ENCODE results near the gene PAH.

The PAH gene

GRCh38 chr12:102865821-102866615 is 51.0 kb downstream of the PAH start:
- Histone ChIP-seq H3K4me3 (no peak overlapping the region), H3K27ac (no peak overlapping the region)
- DNase-seq (ENCODE audit: low spot score): no peak
- no peak for TF ChIP-seq CTCF (IDR thresholded peaks at IDR 0.05)

- H3K4me3 ChIP-seq: no peak overlapping the region
- no peak for DNase-seq (ENCODE audit: low spot score)
- no peak overlapping the region for H3K27ac ChIP-seq
- no peak for TF ChIP-seq CTCF (IDR thresholded peaks at IDR 0.05)
These were observed 54.6 kb downstream of the PAH start for GRCh38 chr12:102862486-102862885.

GRCh38 chr12:102851246-102851645 is 65.8 kb downstream of the PAH start:
- DNase-seq (ENCODE audit: low spot score): no peak
- no peak overlapping the region for H3K4me3 ChIP-seq
- TF ChIP-seq CTCF (IDR thresholded peaks at IDR 0.05): no peak
- H3K27ac ChIP-seq: no peak overlapping the region

- no peak overlapping the region for H3K4me3 ChIP-seq
- no peak for DNase-seq (ENCODE audit: low spot score)
- H3K27ac ChIP-seq: no peak overlapping the region
- no peak for TF ChIP-seq CTCF (IDR thresholded peaks at IDR 0.05)
These were observed 67.2 kb downstream of the PAH start for GRCh38 chr12:102849722-102850447.

- no peak for TF ChIP-seq CTCF (IDR thresholded peaks at IDR 0.05)
These were observed 68.2 kb downstream of the PAH start for GRCh38 chr12:102848832-102849231.

GRCh38 chr12:102847131-102847530 is 69.9 kb downstream of the PAH start:
- no peak for TF ChIP-seq CTCF (IDR thresholded peaks at IDR 0.05)
- DNase-seq (ENCODE audit: low spot score): no peak
- Histone ChIP-seq H3K27ac (no peak overlapping the region), H3K4me3 (no peak overlapping the region)

More at GRCh38 chr12:102848832-102849231, 68.2 kb downstream of the PAH start:
- H3K27ac ChIP-seq: no peak overlapping the region
- no peak for DNase-seq (ENCODE audit: low spot score)
- no peak overlapping the region for H3K4me3 ChIP-seq
